LHCN-M2 (cell line): ENCODE data around the gene FGD5. TPM values are rescaled to one million over a fixed set of nuclear protein-coding genes. Genes with fewer than 3 reads are reported as not detected.

Experiments used
- DNase-seq: peaks from one replicate; pipeline ENCODE4 v3.0.0-alpha.2; 2012; ENCODE audit warnings: low read depth
- total RNA-seq: library from RNA; depleted of rRNA; stranded (reverse); fragments of >200 nt; gene quantifications from 2 replicates; pipeline ENCODE4 v1.2.3, GENCODE V29; 2014

The FGD5 gene
- total RNA-seq, 1 experiment from 2014 or later = not detected

DNA sequence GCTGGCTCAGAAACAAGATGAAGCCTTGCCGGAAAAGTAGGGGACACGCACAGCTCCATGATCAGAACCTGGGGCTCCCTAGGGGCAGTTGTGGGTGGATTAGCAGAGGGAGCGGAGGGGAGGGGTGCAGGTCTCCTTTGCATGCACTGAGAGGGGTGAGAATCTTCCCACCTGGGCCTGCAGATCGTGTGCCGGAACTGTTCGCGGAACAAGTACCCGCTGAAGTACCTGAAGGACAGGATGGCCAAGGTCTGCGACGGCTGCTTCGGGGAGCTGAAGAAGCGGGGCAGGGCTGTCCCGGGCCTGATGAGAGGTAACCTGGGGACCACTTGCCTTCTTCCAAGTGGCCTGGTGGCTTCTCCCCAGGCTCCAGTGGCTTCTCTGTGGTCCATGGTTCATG is 104.1 kb downstream of the FGD5 start:
- no peak for DNase-seq

DNA sequence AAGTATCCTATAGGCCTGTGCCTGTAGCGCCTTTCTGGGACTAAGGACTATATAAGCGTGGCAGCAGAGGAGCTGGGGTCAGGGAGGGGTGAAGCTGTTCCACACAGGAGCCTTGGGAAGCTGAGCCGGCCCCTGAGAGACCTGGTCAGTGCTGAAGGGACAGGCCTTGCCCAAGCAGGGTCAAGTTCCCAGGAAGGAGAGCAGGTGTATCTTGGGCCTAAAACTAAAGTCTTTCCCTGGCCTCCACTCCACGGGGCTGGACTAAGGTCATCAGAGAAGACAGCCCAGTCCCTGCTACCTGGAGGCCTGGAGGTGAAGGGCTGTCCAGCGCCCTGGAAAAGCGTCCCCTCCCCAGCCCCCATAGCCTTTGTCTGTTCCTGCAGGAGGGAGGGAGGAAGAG is 104.7 kb downstream of the FGD5 start:
- DNase-seq = no peak

DNA sequence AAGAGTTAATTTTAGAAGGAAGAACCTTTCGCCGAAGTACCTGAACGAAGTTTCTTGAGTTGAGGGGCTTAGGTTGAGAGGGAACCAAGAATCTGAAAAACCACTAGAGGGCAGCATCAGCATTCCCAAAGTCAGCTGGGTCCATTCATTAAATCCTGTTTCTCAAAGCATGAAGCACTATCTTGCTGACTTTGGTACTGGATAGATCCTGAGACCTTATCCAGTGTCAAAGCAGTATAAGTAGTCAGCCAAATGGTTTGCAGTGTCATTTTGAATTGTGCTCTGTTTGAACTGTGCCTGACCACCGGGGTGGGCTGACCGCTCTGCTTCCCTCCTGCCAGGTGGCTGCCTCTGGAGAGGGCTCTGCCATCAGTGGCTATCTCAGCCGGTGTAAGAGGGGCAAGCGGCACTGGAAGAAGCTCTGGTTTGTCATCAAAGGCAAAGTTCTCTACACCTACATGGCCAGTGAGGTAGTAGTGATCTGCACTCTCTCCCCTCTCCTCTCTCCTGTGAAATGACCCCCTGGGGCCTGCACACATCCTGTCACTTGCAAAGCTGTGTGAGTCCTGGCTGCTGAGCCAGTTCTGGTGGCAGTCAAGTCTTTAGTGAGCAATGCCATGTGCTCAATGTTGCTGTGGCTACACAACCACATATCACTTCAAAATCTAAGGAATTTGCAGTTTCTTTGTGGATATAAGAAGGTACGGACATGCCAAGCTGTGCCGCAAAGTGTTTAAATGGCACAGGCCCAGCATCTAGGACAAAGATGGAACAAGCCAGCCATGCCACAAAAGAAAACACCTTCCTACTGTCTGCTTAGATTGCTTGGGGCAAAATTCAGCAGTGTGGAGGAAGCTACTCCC is 107.2 kb downstream of the FGD5 start:
- DNase-seq = peak; percentile 61

DNA sequence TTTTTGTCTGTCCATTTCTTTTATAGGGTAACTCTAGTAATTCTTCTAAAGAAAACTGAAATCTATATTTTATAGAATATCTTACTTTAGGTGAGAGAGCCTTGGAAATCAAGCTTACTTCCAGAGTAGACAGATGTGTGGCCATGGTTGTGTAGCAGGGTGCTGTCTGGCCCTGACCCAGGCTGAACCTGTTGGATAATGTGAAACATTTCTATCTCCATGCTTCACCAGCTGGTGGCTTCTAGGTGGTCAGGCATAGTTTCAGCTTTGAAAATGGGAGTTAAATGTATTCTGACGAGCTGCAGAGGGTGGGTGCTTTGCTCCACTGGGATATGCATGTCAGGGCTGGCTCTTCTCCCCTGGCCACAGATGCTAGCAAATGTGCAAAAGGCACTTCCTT is 107.8 kb downstream of the FGD5 start:
- DNase-seq = no peak

DNA sequence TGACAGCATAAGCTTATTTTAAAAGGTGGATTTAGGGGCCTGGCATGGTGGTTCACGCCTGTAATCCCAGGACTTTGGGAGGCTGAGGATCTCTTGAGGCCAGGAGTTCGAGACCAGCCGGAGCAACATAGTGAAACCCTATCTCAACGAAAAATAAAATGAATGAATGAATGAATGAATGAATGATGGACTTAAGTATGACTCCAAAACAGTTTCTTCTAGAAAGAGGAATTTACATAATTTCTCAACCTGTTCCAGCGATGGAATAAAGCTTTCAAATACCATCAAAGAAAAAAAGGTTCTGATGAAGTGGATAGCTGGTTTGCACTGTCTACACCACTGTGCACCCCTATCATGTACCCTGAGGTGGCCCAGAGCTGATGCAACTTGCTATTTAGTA is 108.5 kb downstream of the FGD5 start:
- DNase-seq = no peak

DNA sequence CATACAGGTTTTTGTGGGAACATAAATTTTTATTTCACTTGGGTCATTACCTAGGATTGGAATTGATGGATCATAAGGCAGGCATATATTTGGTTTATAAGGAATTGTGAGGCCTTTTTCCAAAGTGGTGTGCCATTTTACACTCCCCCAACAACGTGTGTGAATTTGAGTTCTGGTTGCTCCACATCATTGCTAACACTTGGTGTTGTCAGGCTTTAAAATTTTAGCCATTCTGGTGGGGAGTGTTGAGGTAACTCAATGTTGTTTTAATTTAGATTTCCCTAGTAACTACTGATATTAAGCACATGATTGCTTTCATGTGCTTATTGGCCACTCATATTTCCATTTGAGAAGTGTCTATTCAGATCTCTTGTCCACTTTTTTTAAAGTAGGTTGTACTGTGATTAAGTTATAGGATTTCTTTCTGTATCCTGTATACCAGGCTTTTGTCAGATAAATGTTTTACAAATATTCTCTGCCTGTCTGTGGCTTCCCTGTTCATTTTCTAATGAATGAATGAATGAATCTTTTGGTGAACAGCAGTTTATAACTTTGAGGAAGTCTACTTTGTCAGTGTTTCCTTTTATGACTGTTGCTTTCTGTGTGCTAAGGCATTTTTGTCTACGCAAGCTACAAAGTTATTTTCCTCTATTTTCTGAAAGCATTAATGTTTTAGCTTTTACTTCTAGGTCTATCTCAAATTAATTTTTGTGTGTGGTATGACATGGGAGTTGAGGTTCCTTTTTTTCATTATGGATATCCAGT is 110.7 kb downstream of the FGD5 start:
- DNase-seq = no peak

DNA sequence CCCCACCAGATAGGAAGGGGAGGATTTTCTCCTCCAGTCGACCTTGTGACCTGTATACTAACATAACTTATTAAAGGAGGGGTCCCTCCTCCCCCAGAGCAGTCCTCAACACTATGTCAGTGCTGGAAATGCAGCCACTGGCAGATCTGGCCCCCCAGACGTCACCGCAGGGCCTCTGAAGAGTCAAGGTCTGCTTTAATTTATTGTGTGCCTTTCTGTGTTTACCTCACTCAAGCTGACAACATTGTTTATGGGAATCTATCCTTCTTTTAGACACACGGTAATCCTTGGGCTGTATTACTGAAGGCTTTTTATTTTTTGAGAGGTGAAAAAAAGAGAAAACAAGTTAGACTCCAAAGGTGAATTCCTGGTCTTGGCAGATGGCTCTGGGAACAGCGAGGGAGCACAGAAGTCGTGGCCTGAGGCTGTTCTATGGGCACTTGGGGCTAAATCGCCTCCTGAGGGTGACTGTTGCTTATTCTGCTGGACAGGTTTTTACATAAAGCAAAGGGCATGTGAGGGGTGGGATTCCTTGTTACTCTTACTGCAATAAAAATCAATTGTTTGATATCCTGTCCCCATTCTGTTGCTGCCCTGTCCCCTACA is 115.2 kb downstream of the FGD5 start:
- DNase-seq = no peak

DNA sequence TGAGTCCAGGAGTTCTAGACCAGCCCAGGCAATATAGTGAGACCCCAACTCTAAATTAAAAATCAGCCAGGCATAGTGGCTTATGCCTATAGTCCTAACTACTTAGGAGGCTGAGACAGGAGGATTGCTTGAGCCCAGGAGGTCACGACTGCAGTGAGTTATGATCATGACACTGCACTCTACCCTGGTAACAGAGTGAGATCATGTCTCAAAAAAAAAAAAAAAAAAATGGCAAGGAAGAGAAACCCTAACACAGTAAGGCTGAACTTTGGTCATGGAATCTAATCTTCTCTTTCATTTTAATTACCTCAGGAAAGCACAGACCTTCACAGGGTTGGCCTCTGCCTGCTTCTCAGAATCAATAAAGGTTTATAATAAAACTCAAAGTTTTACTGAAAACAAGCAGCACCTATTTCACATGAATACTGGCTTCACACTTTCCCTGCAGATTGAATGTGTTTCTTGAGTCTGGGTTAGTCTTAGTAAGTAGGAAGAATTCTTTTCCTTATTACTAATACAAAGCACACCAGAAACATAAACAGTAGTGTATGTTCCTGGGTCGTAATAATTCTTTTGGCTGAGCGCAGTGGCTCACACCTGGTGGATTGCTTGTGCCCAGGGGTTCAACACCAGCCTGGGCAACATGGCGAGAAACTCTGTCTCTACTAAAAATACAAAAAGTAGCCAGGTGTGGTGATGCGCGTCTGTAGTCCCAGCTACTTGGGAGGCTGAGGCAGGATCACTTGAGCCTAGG is 117.0 kb downstream of the FGD5 start:
- no peak for DNase-seq

DNA sequence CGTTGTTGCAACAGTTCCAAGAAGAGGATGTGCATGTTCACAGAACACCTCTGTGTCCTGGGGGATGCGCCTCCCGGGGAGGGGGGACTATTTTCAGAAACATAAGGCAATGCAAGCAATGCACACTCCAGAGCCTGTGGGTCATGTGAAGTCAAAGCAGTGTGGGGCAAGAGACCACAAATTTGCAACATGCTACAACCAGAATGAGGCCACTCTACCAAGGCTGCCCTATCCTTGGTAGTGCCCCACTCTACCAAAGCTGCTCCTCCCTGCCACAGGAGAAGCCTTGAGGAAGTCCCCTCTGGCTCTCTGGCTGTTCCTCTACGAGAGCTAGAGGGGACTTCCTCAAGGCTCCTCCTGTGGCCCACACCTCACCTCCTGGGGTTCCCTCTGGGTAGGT is 120.2 kb downstream of the FGD5 start:
- no peak for DNase-seq

DNA sequence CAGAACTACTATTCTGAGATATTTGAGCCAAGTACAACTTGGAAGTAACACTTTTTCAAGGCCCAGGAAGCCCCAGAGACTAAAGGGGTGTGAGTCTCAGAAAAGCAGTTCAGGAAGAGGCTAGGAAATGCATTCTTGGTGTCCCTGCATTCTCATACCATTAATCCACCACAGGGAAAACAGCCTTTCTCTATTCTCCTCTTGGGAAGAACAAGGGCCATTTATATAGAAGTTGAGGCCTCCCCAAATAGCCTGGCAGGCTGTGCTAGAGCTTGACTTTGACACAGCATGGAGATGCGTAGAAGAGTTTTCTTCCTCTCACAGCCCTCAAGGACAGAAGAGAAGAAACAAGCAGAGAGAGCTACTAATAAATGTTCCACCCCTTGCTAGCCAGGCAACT is 123.1 kb downstream of the FGD5 start:
- no peak for DNase-seq

DNA sequence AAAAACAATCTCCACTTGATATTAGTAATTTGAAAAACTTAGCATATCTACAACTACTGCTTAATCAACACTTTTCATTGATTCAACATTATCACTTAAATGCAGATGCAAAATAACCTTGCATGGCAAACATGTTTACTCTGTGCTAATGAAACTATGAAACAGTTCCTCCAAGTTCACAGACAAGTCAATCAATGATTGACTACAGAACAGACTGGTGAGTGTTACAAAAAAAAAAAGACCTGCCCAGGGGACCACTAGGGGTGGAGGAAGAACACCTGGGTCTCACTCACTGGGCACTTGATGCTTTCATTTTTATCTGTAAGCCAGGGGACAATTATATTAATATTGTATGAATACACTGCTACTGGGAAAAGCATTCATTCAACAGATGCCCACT is 124.3 kb downstream of the FGD5 start:
- no peak for DNase-seq

DNA sequence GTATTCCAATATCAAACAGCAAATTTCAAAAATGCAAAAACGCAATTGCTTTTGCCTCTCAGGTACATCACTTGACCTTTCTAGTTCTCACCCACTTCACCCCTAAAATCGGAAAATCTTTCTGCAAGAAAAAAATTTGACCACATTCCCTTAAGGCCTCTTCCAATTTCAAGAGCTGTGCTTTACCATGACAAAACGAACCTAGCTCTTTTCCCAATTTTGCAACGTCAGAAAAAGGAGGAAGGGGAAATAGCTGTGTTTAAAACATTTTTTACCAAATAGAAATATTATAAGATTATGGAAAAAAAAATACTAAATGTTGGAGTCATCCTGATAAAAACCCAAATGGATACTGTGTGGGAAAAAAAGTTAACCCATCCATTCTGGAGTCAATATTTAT is 127.5 kb downstream of the FGD5 start:
- no peak for DNase-seq

DNA sequence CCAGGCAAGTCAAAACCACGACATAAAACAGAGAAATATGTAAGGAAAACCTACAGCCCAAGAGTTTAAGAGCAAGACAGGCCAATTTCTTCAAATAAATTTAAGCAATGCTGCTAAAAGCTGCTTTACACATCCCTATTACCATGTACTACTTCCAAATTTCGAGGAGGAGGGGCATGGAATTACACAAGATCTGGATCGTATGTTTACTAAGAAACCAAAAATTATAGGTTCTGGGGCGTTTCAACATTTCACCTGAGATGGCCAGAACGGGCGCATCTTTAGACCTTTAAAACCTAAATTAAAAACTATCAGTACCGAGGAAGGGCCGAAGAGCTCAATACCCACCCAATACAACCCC is 128.0 kb downstream of the FGD5 start:
- DNase-seq = no peak

DNA sequence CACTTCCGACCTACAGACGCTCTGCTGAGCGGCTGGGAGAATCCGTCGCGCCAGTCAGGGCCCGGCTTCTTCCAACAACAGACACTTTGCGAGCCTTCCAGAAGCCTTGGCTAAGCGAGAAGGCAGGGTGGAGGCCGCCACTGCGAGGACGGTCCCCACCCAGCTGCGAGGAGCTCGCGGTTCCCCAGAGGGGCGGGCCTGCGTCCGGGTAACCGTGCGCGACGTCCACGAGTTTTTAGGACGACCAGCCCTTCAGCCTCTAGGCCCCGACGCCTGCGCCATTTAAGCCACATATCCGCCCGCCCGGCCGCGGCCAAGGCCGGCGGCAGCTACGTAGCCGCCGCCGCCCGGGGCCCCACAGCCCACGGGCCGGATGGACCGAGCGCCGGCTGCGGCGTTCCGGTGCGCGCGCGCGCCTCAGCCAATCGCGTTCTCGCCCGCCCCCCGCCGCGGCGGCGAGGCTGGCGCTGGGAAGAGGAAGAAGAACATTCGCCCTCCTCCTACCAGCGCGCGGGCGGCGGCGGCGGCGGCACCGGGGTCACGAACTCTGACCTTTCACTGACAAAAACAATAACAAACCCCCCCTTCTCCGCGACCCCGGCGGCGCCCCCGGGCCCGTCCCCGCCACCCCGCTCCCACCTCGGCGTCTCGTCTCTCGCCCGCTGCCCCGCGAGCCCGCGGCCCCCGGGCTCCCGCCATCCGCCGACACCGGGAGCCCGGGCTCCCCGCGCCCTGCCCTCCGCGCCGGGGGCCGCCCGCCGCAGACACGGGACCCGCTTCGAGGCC is 128.5 kb downstream of the FGD5 start, which contains the start of gene NR2C2:
TSS of gene NR2C2 (plus strand) at position 484 of the 786 bp plus-strand sequence. CDS start 56,332 bp downstream, outside the sequence.
- DNase-seq = peak; percentile 80

DNA sequence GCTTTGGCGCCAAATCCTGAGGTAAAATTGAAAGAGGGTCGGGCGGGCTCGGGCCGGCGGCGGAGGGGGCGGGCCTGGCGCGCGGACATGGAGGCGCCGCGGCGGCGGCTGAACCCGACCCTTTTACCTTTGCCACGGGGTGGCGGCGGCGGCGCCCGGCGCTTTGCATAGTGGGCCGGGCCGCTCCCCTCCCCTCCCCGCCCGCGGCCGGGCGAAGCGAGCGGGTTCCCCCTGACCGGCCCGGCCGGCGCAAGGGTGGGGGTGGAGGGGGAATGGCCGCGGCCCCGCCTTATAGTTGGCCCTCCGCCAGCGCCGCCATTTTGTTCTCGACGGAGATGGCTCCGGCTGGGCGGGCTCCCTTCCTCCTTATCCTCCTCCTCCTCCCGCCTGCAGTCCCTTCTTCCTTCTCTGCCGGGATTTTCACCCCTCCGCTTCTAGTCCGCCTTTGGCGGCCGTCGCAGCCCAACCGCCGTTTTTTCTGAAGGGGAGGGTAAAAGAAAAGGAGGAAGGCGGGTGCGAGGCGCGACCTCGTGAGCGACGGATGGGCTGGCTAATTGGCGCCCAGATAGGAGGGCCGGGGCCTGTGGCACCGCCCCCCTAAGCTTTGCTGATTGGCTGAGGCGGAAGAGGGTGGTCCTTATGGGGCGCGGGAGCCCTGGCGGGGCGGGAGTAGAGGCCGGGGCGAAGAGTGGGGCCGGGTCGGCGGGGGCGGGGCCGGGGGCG is 129.3 kb downstream of the FGD5 start:
- peak; percentile 94 for DNase-seq

DNA sequence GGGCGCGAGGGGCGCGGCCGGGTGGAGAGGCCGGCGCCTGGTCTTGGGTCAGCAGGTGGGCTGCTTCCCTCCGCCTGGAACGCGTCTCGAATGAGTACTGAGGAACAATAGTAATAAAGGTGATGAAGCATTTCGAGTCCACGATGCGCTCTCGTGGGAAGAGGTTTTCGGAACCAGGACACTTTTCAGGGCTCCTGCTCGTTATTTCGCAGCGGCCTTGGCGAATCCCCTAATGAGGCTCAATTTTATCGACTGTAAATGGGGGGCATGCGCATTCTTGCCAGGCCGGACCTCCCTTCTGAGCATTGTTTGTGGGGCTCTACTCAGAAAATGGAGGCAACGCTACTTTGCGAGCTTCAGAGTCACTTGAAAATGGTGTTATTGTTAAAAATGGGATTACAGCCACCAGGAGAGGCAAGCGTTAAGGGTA is 129.9 kb downstream of the FGD5 start:
- DNase-seq = no peak

DNA sequence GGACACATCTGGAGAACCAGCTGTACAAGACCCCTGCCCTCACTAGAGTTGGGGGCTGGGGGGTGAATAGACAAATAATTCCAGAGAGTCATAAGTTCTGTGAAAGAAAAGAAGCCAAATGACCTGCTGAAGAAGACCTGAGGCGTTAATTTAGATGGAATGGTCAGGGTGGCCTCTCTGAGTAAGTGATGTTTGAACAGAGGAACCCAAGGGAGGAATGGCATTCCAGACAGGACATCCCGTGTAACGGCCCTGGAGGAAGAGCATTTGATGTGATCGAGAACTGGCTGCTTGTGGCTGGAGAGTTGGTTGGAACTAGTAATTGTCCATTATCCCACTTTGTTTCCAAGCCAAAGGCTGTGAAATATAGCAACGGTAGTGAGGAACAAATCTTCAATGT is 130.4 kb downstream of the FGD5 start:
- peak; percentile 3 for DNase-seq

DNA sequence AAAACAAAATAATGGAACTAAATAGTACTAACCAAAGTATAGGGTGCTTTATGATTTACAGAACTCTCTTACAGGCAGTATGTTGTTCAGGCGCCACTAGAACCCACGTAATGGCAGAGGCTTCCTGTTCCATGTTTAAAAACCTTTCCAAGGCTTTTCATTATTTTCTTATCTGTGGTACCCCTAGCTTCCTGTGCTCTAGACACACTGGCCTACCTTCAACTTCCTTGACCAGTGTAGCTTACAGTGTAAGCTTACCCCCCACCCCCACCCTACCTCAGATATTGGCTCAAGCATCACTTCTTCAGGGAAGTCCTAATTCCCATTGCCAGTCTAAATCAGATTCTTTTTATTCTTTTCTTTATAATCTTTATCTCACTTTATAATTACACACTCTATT is 131.5 kb downstream of the FGD5 start:
- DNase-seq = no peak

DNA sequence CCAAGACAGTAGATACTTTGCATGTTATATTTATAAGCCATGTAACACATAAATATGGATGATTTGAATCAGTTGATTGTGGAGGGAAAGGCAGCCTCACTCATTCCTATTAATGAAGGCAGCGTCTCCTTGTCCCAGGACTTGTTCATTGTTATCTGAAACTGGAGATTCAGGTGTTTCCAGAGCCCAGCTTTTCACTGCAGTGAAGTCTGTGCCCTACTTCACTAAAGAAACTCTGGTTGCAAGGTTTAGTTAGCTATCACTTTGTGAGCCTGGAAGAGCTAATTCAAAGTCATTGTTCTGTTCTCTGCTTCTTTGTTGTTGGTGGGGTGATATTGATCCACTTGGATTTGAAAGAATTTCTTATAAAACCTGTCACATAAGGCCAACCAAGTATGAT is 138.4 kb downstream of the FGD5 start:
- DNase-seq = no peak

DNA sequence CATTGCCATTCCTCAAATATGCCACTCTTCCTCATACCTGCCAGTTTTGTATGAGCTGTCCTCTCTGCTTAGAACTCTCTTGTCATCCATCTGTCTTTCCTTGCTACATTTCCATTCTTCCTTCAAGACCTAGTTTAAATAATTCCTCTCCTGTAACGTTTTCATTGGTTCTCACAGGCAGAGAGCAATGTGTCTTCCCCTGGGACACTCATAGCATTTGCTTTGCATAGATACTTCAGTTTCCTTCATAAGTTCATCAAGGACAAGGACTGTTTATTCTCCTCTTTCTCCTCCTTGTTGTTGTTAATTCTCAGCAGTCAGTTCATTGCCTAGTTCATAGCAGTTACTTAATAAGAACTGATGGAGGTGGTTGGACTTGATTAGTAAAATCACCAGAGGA is 139.2 kb downstream of the FGD5 start:
- DNase-seq = peak; percentile 9
